GM21390 (cell line): ENCODE results near the gene GPC3.

Experiments used
- ATAC-seq: cut with Tn5 transposase; IDR thresholded peaks from one replicate; pipeline ENCODE4 v1.9.1; 2021; ENCODE audit not compliant: unreplicated experiment

Gene GPC3

GRCh38 chrX:133576876-133577275 lies 408.5 kb downstream of the GPC3 start:
- no peak for ATAC-seq

GRCh38 chrX:133575501-133576136 lies 409.8 kb downstream of the GPC3 start:
- no peak for ATAC-seq

GRCh38 chrX:133574716-133575115 lies 410.7 kb downstream of the GPC3 start:
- no peak for ATAC-seq

GRCh38 chrX:133570549-133570948 lies 414.8 kb downstream of the GPC3 start:
- ATAC-seq, result no peak

DNA sequence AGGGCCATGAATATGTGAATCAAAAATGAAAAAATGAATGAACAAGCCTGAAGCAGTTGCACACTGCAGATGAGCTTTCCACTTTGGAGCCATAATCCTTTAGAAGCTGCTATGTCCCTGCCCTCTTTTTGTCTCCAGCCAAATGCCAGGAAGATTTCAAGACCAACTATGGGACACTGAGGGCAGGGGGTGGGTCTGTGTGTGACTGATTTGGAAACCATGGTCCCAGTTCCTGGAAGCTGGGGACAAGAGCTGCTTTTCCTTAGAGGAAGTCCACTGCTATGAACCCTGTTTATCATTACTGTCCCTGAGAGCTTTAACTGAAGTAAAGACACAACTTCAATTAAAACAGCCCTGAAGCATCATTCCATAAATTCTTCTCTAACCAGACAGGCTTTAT lies 416.2 kb downstream of the GPC3 start:
- ATAC-seq, result no peak

DNA sequence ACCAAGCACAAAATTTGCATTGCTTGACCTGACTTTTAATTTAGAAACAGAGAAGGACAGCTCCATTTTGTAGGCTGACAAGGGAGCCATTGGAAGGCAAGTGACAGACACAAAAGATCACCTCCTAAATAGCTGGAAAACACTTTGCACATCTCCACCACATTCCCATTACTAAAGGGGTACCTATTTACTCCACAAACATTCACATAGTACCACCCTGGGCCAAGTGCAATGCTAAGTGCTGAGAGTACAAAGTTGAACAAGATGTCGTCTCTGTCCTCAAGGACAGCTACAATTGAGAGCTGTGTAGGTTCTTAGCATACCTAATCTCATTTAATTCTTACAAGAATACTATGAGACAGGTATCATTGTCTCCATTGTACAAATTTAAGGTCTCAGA lies 417.3 kb downstream of the GPC3 start:
- no peak for ATAC-seq

- ATAC-seq, result no peak
Observed at GRCh38 chrX:133566876-133567275, 418.5 kb downstream of the GPC3 start.

DNA sequence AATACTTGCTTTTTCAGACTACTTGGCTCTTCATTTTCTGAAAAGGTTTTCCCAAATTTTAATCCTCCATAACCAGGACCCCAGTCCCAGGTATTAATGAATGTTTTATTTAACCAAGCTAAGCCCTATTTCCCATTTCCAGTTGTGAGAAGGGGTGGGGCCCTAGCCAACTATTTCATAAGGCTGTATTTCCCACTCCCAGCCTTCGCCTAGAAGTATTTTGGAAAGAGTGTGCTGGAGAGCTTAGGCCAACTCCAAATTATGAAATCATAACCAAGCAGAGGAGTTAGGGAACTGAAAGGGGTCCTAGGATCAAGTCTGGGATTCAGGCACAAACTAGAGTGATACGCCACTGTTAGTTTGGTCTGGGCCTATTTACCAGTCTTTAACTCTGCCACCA lies 421.7 kb downstream of the GPC3 start:
- no peak for ATAC-seq

DNA sequence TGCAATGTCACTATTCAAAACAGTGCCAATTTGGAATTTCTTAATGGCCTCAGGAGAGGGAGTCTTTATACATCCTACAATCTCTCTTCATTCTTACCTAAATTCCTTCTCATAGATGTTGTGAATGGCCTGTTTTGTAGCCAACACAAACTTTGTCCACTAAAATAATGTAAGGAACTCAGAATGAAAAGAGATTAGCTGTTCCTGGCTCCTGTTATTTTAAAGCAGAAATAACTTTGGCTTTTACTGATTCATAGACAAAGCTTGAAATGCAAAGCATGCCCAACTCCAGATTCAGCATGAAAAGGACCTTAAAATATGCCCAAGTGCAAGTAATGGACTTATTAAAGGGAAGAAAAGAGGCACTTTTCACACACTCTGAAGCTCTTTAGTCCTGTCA lies 424.1 kb downstream of the GPC3 start:
- ATAC-seq, result no peak

- no peak for ATAC-seq
Observed at GRCh38 chrX:133559909-133560308, 425.5 kb downstream of the GPC3 start.

GRCh38 chrX:133555782-133556458 lies 429.5 kb downstream of the GPC3 start:
- no peak for ATAC-seq

DNA sequence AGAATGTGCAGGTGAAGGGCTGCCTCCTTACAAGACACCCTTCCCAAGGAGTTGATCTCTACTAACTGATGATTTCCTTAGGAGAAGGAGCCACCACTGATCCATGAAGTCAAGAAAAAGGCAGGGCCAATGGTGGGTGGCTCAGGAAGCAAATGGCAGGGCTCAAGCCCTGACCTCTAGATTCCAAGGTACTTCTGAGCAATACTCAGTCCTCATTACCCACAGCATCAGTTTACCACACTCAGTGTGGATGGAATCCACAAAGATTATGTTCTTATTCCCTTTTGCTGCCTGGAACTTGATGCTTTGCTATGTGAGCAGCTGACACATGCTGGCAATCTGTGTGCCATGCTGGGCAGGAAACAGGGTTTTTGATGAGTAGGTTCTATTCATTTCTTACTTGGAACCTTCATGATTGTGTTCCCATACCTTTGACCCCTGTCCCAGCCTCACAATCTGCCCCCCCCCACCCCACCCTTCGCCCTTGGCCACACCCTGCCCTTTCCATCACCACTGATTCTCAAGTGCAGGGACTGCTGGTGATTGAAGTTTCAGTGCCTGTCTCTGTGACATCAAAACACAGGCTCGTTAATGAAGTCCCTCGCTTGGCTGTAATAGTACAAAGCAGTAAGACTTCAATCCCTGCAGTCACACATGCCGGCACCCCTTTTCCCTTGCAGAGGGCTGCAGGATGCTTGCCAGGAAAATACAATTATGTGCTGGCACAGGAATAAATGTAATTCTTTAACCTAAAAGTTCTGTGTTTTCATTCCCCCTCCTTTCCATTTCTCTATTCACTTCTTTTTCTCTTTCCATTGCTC lies 434.5 kb downstream of the GPC3 start:
- no peak for ATAC-seq

DNA sequence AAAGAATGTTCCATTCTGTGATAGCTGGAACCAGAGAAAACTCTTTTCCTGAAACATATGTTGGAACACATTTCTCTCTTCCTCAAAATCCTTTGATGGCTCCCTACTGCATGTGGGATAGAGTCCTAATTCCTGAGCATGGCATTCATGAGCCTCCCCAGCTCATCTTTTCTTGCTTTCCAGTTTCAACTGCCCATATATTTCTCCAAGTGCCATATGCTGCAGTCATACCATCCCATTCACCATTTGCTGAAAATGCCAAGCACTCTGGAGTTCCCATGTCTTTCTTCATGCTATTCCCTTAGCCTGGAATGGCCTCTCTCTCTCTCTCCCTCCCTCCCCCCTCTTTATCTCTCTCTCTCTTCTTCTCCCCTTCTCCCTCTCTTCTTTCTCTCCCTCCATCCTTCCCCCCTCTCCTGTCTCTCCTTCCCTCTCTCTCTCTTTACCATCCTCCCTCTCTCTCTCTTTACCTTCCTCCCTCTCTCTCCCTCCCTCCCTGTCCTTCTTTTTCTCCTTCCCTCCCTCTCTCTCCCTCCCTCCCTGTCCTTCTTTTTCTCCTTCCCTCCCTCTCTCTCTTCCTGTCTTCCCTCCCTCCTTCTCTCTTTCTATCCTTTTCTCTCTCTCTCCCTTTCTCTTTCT lies 436.0 kb downstream of the GPC3 start:
- no peak for ATAC-seq

- no peak for ATAC-seq
Observed at GRCh38 chrX:133546441-133546840, 439.0 kb downstream of the GPC3 start.

DNA sequence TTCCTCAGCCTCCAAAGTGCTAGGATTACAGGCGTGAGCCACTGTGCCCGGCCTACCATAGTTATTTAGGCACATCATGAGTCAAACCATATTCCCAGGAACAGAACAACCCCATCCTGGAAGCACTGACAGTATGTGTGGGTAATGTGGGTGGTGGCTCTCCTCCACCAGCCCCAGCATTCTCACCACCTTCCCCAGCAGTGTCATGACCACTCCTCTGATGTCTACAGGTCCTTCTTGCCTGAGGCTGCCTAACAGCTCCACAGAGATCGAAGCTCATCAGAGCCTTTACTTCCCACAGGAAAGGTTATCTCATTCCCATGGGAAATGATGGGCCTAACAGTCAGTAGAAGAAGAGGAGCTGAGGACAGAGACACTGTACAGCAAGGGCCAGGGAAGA lies 440.6 kb downstream of the GPC3 start:
- no peak for ATAC-seq

GRCh38 chrX:133544115-133544514 lies 441.3 kb downstream of the GPC3 start:
- no peak for ATAC-seq

DNA sequence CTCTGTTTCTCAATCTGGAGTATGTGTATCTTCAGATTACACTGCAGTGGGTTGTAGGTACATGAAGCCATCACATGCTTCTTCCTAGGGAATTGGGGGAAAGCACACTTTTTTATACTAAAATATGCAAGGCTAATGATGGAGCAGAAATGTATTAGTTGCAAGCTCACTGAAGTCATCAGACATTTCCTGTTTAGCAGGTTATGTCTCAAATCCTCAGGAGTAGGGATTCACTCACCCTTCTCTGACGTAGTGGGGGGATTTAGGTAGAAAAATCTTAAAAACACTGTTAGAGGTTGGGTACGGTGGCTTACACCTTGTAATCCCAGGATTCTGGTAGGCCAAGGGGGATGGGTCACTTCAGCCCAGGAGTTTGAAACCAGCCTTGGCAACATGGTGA lies 441.7 kb downstream of the GPC3 start:
- no peak for ATAC-seq

DNA sequence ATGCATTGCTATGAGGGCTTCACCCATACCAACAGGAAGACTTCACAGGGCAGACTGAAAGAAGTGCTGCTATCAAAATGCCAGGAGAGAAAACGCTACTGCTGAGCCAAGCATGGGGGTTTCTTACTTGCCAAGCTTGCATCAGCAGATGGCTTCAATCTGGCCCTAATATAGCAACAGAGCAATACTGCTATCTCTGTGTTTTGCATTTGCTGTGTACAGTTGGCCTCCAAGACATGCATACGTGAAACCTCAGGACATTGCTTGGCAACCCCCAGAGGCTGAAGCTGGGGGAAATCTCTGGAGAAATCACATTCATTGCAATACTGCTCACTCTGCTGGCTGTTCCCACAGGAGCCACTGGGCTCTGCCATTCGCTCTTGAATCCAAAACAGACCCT lies 442.9 kb downstream of the GPC3 start:
- ATAC-seq, result no peak

GRCh38 chrX:133541021-133541420 lies 444.4 kb downstream of the GPC3 start:
- ATAC-seq, result no peak

- ATAC-seq, result no peak
Observed at GRCh38 chrX:133538148-133538547, 447.2 kb downstream of the GPC3 start.

- no peak for ATAC-seq
Observed at GRCh38 chrX:133537142-133537541, 448.3 kb downstream of the GPC3 start.

DNA sequence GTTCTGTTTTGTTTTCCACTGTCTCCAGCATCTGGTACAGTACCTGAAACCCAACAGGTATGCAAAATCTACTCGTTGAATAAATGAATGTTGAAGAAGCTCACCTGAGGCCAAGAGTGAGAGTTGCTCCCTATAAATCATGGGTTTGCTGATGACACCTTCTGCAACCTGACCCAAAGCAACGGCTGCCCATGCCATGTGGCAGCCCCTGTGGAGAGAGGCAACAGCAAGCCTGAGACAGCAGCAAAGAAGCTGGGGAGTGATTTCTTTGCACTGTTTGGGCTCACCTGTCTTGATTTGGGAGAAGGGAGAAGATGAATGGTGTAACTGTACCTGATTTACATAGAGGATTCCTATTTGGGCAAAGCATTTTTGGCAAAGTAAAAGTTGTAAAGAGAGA lies 450.3 kb downstream of the GPC3 start:
- ATAC-seq, result no peak
